Measurements from ENCODE around the gene GARIN3.
"Not testable (repeated sequence)": the region's sequence is repeated elsewhere in the genome, so short reads cannot be mapped to it uniquely, and the experiment has no call there.

GARIN3 gene

GRCh38 chr5:157186309-157187045 is 20.4 kb upstream of the GARIN3 start:
- no peaks in the 10 kb centered on the region for H3K79me2 ChIP-seq (ENCODE audit: low read length)
- H3K4me1 ChIP-seq (ENCODE audit: low read length) = no peaks in the 10 kb centered on the region
- H3K9ac ChIP-seq (ENCODE audit: low read length) = no peak overlapping the region
- H3K9me2 ChIP-seq (replicated peaks; ENCODE audit: insufficient read depth, low read length) = no peaks in the 10 kb centered on the region
- H3F3A ChIP-seq (ENCODE audit: insufficient read depth, low read length) = no peaks in the 10 kb centered on the region
- no peak overlapping the region for H2AFZ ChIP-seq (ENCODE audit: low read length)
- no peak overlapping the region for H3K4me2 ChIP-seq (ENCODE audit: low read depth, low read length)
- H3K27ac ChIP-seq (ENCODE audit: low read length) = no peak overlapping the region
- TF ChIP-seq CTCF (IDR thresholded peaks at IDR 0.05; ENCODE audit: low read length) (no peak), EZH2 (optimal IDR thresholded peaks at IDR 0.05; ENCODE audit: low read depth, low read length) (no peak), EZH2phosphoT487 (IDR thresholded peaks at IDR 0.05; ENCODE audit: low read length) (no peak)
- no peaks in the 10 kb centered on the region for H3K36me3 ChIP-seq (replicated peaks; ENCODE audit: insufficient read depth, low read length)
- no peaks in the 10 kb centered on the region for H3K9me3 ChIP-seq (replicated peaks; ENCODE audit: insufficient read depth, low read length)
- DNase-seq = no peak
- H3K27me3 ChIP-seq (replicated peaks; ENCODE audit: insufficient read depth, low read length) = no peaks in the 10 kb centered on the region
- H4K20me1 ChIP-seq (ENCODE audit: insufficient read depth, low read length) = no peaks in the 10 kb centered on the region
- H3K4me3 ChIP-seq (ENCODE audit: low read length) = no peak overlapping the region

- H2AFZ ChIP-seq (ENCODE audit: low read length); H3K79me2 ChIP-seq (ENCODE audit: low read length); H3K9me2 ChIP-seq (replicated peaks; ENCODE audit: insufficient read depth, low read length); H3K27me3 ChIP-seq (replicated peaks; ENCODE audit: insufficient read depth, low read length); H3K4me2 ChIP-seq (ENCODE audit: low read depth, low read length); H3K4me3 ChIP-seq (ENCODE audit: low read length); H3K36me3 ChIP-seq (replicated peaks; ENCODE audit: insufficient read depth, low read length); H3F3A ChIP-seq (ENCODE audit: insufficient read depth, low read length); DNase-seq; H3K4me1 ChIP-seq (ENCODE audit: low read length); H3K9me3 ChIP-seq (replicated peaks; ENCODE audit: insufficient read depth, low read length); H3K9ac ChIP-seq (ENCODE audit: low read length); H4K20me1 ChIP-seq (ENCODE audit: insufficient read depth, low read length); H3K27ac ChIP-seq (ENCODE audit: low read length): not testable (repeated sequence)
These were observed 19.1 kb upstream of the GARIN3 start for GRCh38 chr5:157185122-157185521.

GRCh38 chr5:157184117-157184670 is 18.1 kb upstream of the GARIN3 start:
- Histone ChIP-seq H3K27ac (ENCODE audit: low read length) (no peak overlapping the region), H3K27me3 (replicated peaks; ENCODE audit: insufficient read depth, low read length) (no peaks in the 10 kb centered on the region), H3K36me3 (replicated peaks; ENCODE audit: insufficient read depth, low read length) (no peaks in the 10 kb centered on the region), H3K9ac (ENCODE audit: low read length) (no peak overlapping the region), H2AFZ (ENCODE audit: low read length) (no peak overlapping the region), H3F3A (ENCODE audit: insufficient read depth, low read length) (no peaks in the 10 kb centered on the region), H3K4me3 (ENCODE audit: low read length) (no peak overlapping the region), H3K4me2 (ENCODE audit: low read depth, low read length) (no peak overlapping the region), H4K20me1 (ENCODE audit: insufficient read depth, low read length) (no peaks in the 10 kb centered on the region), H3K9me2 (replicated peaks; ENCODE audit: insufficient read depth, low read length) (no peaks in the 10 kb centered on the region), H3K9me3 (replicated peaks; ENCODE audit: insufficient read depth, low read length) (no peaks in the 10 kb centered on the region), H3K4me1 (ENCODE audit: low read length) (no peaks in the 10 kb centered on the region), H3K79me2 (ENCODE audit: low read length) (no peaks in the 10 kb centered on the region)
- TF ChIP-seq CTCF (IDR thresholded peaks at IDR 0.05; ENCODE audit: low read length) (no peak), EZH2 (optimal IDR thresholded peaks at IDR 0.05; ENCODE audit: low read depth, low read length) (no peak), EZH2phosphoT487 (IDR thresholded peaks at IDR 0.05; ENCODE audit: low read length) (no peak)
- DNase-seq = no peak

GRCh38 chr5:157182143-157182757 is 16.2 kb upstream of the GARIN3 start:
- no peak for DNase-seq
- no peaks in the 10 kb centered on the region for H3K27me3 ChIP-seq (replicated peaks; ENCODE audit: insufficient read depth, low read length)
- no peak overlapping the region for H2AFZ ChIP-seq (ENCODE audit: low read length)
- H3K36me3 ChIP-seq (replicated peaks; ENCODE audit: insufficient read depth, low read length) = no peaks in the 10 kb centered on the region
- no peak overlapping the region for H3K4me2 ChIP-seq (ENCODE audit: low read depth, low read length)
- no peaks in the 10 kb centered on the region for H4K20me1 ChIP-seq (ENCODE audit: insufficient read depth, low read length)
- H3K9me2 ChIP-seq (replicated peaks; ENCODE audit: insufficient read depth, low read length) = no peaks in the 10 kb centered on the region
- H3K9ac ChIP-seq (ENCODE audit: low read length) = no peak overlapping the region
- no peak overlapping the region for H3K27ac ChIP-seq (ENCODE audit: low read length)
- no peaks in the 10 kb centered on the region for H3K9me3 ChIP-seq (replicated peaks; ENCODE audit: insufficient read depth, low read length)
- TF ChIP-seq EZH2 (optimal IDR thresholded peaks at IDR 0.05; ENCODE audit: low read depth, low read length) = no peak
- TF ChIP-seq CTCF (IDR thresholded peaks at IDR 0.05; ENCODE audit: low read length) = no peak
- no peak for TF ChIP-seq EZH2phosphoT487 (IDR thresholded peaks at IDR 0.05; ENCODE audit: low read length)
- H3K79me2 ChIP-seq (ENCODE audit: low read length) = no peaks in the 10 kb centered on the region
- no peaks in the 10 kb centered on the region for H3K4me1 ChIP-seq (ENCODE audit: low read length)
- no peak overlapping the region for H3K4me3 ChIP-seq (ENCODE audit: low read length)
- H3F3A ChIP-seq (ENCODE audit: insufficient read depth, low read length) = no peaks in the 10 kb centered on the region

Measured in MM.1S (cell line).